HUDEP-2 (cell line): Measurements from ENCODE around the gene CX3CL1.
"Not testable (repeated sequence)": the region's sequence is repeated elsewhere in the genome, so short reads cannot be mapped to it uniquely, and the experiment has no call there.

ENCODE experiments used
- DNase-seq, 76 experiments: peaks; one replicate each; lab custom pipeline; 2025; ENCODE audit not compliant: unreplicated experiment in 76 of 76; lab: John Stamatoyannopoulos, UW

Gene CX3CL1

DNA sequence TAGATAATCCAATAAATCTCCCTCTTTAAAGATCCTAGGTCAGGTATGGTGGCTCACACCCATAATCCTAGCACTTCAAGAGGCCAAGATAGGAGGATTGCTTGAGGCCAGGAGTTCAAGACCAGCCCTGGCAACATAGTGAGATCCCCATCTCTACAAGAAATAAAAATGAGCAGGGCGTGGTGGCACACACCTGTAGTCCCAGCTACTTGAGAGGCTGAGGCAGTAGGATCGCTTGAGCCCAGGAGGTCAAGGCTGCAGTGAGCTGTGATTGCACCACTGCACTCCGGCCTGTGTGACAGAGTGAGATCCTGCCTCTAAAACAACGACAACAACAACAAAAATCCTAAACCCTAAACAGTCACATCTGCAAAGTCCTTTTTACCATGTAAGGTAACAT, 15.7 kb upstream of the CX3CL1 start:
- DNase-seq, result no peak

DNA sequence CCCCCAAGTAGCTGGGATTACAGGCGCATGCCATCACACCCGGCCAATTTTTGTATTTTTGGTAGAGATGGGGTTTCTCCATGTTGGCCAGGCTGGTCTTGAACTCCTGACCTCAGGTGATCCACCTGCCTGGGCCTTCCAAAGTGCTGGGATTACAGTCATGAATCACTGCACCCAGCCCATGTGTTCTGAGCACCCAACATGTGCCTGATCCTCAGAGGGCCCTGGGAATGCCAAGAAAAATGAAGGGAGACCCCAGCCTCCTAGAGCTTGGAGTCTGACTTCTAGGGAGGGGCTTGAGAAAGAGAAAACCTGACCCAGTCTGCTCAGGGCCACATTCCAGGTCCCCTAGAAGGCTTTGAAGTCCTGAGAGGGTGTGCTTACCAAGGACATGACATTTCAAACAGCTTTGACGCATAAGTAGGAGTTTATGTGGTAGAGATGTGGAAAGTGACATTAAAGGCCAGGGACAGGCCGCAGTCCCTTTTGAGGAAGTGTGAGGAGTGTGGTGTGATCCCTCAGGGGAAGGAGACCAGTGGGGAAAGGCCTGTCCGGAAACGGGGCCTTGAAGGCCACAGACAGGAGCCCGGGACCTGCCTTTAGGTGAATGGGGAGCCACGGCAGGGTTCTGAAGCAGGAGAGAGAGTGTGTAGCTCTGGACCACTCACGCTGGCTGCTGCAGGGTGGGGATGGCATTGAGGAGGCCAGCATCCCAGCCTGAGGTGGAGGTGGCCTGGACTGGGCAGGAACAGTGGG, 14.8 kb upstream of the CX3CL1 start:
- no peak for DNase-seq

DNA sequence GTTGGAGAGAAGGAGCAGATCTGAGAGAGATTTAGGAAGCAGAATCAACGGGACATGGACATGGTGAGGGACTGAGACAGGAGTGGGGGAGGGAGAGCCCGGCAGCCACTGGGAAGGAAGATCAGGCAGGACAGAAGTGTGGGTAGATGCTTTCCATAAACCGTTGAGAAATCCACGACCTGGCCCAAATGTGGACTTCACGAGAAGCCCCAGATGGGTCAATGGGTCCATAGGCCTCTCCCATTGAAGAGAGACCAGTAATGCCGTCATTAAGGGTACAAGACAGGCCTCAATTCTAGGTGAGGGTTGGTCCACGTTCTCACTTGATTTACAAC, 14.2 kb upstream of the CX3CL1 start:
- no peak for DNase-seq

DNA sequence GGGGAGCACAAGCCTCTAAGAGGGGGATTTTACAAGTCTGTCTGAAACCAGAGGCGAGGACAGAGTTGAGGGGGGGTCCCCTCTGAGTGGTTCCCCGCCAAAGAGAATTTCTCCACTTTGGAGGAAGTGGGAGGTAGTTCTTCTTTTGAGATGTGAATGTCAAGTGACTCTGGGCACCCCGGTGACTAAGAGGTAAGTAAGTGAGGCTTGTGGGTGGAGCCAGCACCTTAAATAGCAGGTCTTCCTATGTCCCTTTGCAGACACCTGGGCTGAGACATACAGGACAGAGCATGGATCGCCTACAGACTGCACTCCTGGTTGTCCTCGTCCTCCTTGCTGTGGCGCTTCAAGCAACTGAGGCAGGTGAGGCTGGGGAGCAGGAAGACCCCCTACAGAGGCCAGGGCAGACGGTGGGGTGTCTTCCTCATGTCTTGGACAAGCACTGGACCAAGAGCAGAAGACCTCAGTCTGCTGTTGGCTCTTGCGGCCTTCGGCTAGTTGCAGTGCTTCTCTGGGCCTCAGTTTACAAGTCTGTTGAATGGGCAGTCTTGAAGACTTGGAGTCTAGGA, 13.7 kb upstream of the CX3CL1 start, which contains the start of gene CCL22:
Gene CCL22, plus strand, starts transcription at position 257 of the 569 bp plus-strand sequence. Its CDS starts 34 bp downstream, at position 291.
- no peak for DNase-seq

DNA sequence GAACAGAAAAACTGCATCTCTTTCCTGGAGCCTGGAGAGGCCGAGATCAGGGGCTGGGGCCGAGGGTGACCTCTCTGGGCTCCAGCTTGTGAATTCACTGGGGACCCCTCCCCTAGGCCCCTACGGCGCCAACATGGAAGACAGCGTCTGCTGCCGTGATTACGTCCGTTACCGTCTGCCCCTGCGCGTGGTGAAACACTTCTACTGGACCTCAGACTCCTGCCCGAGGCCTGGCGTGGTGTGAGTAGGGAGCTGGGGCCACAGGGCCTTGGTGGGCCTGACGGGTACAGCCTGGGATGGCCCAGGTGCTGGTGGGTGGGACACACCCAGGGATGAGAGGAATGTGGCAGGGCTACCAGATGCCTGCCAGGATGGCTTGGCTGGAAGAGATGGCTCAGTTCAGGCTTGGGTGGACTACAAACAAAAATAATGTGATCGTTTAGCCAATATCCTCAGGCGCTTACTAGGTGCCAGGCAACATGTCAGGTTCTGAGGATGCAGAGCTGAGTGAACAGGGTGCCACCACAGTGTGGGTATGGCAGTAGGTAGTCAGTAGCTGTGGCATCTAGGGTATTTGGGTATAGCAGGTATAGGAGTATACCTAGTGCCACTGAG, 11.9 kb upstream of the CX3CL1 start:
- DNase-seq, result no peak

DNA sequence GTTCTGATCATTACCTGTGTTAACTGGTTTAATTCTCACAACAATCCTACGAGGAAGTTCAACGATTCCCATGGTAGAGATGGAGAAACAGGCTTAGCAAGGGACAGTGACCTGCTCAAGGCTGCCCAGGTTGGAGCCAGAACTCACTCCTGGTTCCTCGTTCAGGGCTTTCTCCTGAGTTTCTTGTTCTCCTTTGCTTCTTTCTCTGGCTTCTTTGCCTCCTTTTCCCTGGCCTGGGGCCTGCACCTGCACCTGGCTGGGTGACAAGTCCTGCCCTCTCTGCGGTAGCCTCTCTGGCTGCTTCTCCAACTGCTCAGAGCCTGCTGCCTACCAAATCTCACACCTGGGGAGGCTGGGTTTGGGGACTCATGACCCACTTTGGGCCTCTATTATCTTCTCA, 10.9 kb upstream of the CX3CL1 start:
- no peak for DNase-seq

DNA sequence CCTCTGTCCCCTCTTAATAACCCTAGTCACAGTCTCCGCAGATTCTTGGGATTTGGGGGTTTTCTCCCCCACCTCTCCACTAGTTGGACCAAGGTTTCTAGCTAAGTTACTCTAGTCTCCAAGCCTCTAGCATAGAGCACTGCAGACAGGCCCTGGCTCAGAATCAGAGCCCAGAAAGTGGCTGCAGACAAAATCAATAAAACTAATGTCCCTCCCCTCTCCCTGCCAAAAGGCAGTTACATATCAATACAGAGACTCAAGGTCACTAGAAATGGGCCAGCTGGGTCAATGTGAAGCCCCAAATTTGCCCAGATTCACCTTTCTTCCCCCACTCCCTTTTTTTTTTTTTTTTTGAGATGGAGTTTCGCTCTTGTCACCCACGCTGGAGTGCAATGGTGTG, 8.1 kb upstream of the CX3CL1 start:
- DNase-seq, result no peak

DNA sequence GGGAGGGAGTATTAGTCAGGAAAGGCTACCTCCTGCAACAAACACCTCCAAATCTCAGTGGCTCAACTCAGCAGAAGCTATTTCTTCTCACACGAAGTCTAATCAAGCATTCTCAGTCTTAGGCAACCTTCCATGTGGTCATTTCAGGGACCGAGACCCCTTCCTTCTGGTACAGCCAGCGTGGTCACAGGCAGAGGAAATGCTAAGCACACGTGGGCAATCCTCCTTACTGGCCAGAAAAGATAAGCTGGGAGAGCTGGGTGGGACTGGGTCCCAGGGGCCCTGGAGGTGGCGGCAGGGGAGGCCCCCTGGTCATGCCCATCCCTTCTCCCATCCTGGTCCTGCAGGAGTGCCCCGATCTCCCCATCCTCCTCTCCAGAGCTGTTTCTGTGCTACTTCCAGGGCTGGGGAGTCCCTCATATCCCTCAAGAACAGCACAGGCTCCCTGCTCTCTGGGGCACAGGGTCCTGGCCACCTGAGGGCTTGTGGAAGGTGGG, 5.7 kb upstream of the CX3CL1 start:
- no peak for DNase-seq

DNA sequence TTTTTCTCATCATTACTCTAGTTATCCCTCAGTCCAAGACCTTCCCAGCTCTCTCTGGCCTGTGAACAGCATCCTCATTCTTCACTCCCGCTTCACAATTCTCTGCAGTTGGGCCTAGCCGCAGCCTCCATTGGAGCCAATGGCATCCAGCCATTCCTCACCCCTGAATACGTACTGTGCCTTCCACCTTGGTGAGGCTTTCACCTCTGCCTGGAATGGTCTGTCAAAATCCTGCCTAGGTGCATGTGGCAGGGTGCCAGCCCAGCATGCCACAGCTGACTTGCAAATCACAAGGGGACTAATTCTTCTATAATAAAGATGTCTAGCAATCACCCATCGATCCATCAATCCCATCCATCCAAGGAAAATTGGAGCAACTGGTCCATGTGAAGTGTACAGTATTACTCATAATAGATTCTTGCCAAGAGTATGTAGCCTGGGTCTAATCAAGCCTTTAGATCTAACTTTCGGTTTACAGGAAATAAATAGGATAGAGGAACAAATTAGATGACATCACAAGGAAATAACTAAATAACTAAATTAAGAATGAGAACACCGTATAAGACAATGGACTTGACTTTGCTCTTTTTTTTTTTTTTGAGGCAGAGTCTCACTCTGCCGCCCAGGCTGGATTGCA, 5.1 kb upstream of the CX3CL1 start:
- DNase-seq, result no peak

DNA sequence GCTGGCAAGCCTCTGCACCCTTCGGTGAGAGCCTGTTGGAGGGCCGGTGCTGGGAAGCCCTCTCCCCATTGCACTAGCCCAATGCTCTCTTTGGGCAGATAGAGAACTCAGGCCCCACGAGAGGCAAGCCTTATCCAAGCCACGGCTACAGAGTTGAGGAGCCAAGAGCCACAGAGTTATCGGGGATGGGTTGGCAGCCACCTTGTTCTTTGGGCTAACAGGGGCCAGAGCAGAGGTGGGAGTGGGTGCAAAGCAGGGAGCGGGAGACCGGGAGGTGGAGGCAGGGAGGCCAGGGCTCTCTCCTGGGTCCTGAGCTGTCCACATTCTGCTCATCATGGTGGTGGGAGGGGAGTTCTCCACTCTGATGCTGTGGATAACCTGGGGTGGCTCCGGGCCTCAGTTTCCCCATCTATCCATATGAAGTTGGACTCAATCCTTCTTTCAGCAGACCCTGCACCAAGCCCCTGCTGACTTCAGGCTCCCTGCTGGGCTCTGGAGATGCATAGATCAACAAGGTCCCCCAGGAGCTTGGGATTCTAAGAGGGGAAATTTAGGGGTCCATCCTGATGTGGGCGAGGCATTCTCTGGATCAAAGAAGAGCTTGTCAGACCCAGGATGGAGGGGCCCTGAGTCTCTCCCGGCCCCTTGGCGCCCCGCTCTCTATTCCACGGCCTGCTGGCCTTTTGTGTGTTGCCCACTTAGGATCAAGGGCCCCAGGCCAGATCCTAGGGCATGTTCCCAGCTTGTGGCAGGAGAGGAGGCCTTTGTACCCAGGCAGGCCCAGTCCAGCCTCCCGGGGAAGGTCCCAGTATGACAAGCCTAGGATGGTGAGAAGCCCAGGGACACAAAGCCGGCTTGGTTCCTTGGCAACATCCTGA, 557 bp upstream of the CX3CL1 start:
- no peak for DNase-seq

DNA sequence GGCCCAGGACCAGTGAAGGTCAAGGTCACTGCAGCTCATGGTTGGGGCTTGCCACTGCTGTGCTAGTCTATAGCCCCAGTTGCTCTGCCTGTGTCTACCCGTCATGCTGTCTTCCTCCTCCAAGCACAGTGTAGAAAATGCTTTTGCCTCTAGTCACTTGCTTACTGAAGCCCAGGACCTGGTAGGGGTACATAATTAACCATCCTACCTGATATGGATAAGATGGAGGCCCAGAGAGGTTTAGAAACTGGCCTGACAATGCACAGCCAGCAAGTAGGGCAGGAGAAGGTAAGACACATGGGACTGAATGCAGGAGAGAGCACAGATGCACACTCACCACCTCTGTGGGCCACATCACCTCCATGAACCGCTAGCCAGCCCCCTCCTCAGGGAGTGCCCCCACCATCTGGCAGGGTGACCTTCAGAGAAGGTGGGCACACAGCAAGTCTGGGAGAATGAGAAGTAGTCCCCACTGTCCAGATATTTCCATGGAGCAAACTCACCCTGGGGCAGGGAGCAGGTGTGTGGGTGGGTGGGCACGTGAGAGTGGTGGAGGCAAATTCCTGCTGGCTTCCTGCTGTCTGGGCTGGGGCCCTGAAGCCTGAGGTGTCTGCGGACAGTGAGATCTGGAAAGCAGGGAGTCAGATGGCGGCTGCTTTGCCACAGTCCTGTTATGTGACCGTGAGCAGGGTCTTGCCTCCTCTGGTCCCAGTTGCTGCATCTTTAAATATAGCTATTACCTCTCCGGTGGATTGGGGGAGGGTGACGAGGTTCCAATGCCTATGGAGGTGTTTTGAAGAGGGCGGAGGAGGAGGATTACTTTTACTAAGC, 1.0 kb downstream of the CX3CL1 start:
- no peak for DNase-seq

DNA sequence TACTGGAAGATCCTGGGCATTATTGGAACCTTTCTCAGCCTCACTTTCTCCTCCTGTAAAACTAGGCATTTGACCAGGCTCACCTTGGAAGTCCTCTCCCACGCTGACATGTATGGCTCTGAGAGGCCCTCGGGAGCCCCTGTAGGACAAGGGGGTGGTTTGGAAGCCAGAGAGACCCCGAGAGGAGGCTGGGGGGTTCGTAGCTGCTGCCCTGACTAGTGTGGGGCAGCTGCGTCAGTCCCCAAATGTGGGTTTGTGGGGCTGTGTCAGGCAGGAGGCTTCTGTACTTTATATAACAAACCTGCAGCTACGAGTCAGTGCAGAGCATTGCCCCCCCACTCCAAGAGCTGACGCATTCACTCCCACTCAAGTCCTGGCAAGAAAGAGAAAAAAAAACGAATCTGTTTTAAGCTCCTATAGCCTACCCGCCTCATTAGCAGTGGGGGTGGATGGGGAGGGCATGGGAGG, 1.8 kb downstream of the CX3CL1 start:
- no peak for DNase-seq

DNA sequence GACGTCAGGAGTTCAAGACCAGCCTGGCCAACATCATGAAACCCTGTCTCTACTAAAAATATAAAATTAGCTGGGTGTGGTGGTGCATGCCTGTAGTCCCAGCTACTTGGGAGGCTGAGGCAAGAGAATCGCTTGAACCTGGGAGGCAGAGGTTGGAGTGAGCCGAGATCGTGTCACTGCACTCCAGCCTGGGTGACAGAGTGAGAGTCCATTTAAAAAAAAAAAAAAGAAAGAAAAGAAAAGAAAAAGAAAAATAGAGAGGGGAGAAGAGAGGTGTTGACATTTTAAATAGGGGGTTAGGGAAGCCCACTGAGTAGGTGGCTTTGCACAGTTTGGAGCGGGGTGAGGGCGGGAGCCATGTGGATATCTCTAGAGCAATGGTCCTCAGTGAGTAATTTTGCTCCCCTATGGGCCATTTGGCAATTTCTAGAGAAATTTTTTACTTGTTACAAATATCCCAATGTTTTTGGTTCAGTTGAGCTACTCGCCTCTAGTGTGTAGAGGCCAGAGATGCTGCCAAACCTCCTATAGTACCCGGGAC, 2.7 kb downstream of the CX3CL1 start:
- DNase-seq, result not testable (repeated sequence)

DNA sequence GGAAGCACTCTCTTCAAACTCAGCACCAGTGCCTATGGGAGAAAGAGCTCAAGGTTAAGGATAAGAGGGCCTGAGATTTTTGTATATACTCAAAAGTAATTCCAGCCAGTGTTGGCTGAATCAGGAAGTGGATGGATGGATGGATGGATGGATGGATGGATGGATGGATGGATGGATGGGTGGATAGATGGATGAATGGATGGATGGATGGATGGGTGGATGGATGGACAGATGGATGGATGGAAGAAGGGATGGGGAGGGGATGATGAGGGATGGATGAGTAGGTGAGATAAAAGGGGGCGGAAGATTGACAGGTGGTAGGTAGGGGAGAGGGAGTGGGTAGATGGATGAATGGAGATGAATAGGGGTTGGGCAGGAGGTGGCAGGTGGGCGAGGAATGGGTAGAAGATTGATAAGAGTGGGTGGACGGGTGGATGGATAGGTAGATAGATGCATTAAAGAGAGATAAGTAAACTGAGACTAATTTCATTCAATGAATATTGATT, 4.1 kb downstream of the CX3CL1 start:
- DNase-seq, result no peak

DNA sequence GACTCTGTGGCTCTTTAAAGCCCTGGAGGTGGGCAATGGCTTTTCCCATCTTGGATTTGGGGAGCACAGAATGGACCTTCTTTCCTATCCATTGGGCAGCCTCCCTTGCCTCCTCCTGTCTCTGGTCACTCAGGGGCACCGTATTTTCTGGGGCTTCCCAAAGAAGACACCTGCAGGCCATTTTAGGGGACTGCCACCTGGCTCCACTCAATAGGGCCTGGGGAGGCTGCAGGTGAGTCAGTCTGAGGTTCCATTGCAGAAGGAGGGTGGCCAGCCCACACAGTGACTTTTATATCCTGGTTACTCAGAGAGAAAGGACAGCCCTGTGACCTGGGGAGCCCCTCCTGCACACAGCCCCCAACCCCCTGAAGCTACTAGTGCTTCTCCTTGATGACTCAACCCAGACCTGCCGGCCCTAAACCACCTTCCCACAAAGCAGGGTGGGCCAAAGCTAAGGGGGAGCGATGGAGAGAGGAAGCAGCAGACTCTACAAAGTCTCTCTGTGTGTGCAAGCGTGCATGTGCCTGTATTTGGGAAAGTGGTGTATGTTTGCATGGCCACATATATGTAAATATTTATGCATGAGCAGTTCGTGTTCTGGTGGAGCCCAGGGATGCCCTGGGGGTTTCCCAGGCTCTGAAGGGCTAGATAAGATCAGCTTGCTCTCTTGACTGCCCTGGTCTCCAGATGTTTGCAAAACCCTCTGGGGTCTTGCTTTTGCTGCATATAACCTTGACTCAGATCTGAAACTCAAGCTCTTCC, 5.0 kb downstream of the CX3CL1 start:
- no peak for DNase-seq

DNA sequence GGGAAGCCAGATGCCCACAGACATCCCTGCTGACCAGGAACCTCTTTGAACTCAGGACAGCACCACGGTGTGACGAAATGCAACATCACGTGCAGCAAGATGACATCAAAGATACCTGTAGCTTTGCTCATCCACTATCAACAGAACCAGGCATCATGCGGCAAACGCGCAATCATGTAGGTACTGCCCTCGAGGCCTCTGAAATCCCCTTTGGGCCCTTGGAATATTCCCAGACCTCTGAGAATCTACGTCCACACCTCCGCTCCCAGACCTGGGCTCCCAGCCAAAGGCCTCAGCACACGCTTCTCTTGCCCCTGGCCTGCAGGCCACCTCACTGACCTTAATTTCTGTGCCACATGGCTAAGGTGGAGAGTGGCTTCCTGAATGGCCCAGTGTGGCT, 7.3 kb downstream of the CX3CL1 start:
- DNase-seq, result no peak

DNA sequence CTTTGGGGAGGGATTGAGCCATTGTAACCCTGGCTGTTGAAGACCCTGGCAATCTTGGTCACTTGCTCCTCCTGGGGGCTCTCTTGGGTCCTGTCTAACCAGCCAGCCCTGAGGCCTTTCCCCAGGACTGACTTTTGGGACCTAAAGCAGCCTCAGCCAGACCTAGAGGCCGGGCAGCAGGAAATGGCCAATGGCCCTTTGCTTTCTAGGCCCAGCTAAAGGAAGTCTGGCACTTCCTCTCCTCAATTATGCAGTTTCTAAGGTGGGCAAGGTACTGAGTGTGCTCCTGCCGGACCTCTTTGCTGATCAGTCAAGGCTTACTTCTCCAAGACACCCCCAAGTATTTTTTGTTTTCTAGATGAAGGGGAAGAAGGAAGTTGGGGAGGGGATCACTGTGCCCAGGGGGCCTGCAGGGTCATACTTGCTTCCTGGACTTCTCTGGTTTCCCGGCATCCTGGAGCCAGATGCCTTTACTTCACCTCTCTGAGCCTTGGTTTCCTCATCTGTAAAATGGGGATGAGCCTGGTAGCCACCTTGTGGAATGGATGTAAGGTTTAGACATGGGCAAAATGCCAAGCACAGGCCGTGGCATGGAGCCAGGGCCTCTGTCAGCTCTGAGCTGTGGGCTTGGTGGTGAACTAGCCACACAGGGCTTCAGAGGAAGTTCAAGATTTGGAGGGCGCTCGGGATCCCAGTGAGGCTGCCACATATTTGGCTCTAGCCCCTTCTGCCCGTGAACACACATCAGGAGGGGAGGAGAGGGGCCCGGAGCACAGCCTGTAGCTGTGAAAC, 8.6 kb downstream of the CX3CL1 start:
- DNase-seq, result peak in 24 of 76 experiments; percentile 2 to 48 (median 17)
